ENCODE results near the gene TXNRD1.

DNA sequence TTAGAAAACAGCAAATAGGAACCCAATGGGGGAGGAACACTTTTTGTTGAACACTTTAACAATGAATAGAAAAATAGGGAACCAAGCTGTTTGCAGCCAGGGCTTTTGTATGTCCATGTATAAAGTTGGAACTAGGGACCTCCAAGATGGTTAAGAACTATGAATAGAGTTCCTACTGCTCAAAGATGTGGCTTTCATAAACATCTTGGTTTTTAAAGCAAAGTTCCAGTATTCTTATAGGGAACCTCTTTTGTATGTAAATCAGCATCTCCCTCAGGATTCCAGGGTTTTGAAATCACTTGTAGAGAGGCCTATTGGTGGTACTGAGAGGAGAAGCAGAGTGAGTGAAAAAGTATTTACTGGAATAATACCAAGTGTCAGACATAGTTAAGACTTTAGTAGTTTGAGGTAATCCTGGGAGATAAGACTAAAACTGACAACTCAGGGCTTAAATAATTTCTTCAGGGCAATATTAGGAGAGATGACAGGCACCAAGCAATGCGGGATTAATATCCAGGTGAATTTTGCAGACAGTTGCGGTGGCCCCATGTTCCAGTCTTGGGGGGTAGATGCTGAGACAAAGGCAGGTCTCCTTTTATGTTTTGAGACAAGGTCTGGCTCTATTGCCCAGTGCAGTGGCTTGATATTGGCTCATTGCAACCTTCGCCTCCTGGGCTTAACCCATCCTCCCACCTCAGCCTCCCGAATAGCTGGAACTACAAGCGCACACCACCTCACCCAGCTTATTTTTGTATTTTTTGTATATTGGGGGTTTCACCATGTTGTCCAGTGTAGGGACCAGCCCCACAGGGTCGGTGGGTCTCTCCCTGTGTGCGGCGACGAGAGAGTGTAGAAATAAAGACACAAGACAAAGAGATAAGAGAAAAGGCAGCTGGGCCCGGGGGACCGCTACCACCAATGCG, 77.6 kb downstream of the TXNRD1 start:
- TF ChIP-seq, protein P1, sequence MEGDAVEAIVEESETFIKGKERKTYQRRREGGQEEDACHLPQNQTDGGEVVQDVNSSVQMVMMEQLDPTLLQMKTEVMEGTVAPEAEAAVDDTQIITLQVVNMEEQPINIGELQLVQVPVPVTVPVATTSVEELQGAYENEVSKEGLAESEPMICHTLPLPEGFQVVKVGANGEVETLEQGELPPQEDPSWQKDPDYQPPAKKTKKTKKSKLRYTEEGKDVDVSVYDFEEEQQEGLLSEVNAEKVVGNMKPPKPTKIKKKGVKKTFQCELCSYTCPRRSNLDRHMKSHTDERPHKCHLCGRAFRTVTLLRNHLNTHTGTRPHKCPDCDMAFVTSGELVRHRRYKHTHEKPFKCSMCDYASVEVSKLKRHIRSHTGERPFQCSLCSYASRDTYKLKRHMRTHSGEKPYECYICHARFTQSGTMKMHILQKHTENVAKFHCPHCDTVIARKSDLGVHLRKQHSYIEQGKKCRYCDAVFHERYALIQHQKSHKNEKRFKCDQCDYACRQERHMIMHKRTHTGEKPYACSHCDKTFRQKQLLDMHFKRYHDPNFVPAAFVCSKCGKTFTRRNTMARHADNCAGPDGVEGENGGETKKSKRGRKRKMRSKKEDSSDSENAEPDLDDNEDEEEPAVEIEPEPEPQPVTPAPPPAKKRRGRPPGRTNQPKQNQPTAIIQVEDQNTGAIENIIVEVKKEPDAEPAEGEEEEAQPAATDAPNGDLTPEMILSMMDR (IDR thresholded peaks at IDR 0.05; ENCODE audit: low read depth, low read length), result no peak
- no peak for TF ChIP-seq MYC (IDR thresholded peaks at IDR 0.05; ENCODE audit: low read depth, low read length)
- no peak for TF ChIP-seq MAX (IDR thresholded peaks at IDR 0.05; ENCODE audit: low read depth, low read length)
- TF ChIP-seq POLR2A (IDR thresholded peaks at IDR 0.05; ENCODE audit: extremely low read depth, insufficient read length), result no peak
